Effector memory CD8-positive, alpha-beta T cell (primary cell): ENCODE data around the gene CRB3.
A peak's percentile ranks its signal among the peaks of the same experiment; 100 is the strongest.

Experiments used
- ATAC-seq: fragments of 150-1000 bp; cut with Tn5 transposase; replicated peaks from 2 replicates; pipeline ENCODE4 v1.10.0; 2021; ENCODE audit warnings: mild to moderate bottlenecking, moderate library complexity
- DNase-seq, 3 experiments: peaks; one replicate each; pipeline ENCODE4 v3.0.0; 2021
- H3K27ac Mint-ChIP-seq, 2 donors: one replicate each; pipeline ENCODE4 v1.8.0; 2022; ENCODE audit warnings: mild to moderate bottlenecking in 2 of 2, mixed read lengths in 2 of 2, moderate library complexity in 2 of 2
- H3K27me3 Mint-ChIP-seq, 2 donors: one replicate each; pipeline ENCODE4 v1.8.0; 2022; ENCODE audit warnings: mixed read lengths in 2 of 2
- H3K36me3 Mint-ChIP-seq: one replicate; pipeline ENCODE4 v1.8.0; 2022; ENCODE audit warnings: mild to moderate bottlenecking, moderate library complexity, mixed read lengths; ENCODE audit not compliant: insufficient read depth
- H3K4me1 Mint-ChIP-seq, 2 donors: one replicate each; pipeline ENCODE4 v1.8.0; 2022; ENCODE audit warnings: low read depth in 2 of 2, mixed read lengths in 2 of 2
- H3K4me3 Mint-ChIP-seq, 2 donors: one replicate each; pipeline ENCODE4 v1.8.0; 2022; ENCODE audit warnings: mild to moderate bottlenecking in 2 of 2, mixed read lengths in 2 of 2, moderate library complexity in 2 of 2
- H3K9me3 Mint-ChIP-seq, 2 donors: one replicate each; pipeline ENCODE4 v1.8.0; 2022; ENCODE audit warnings: mixed read lengths in 2 of 2

CRB3 gene

DNA sequence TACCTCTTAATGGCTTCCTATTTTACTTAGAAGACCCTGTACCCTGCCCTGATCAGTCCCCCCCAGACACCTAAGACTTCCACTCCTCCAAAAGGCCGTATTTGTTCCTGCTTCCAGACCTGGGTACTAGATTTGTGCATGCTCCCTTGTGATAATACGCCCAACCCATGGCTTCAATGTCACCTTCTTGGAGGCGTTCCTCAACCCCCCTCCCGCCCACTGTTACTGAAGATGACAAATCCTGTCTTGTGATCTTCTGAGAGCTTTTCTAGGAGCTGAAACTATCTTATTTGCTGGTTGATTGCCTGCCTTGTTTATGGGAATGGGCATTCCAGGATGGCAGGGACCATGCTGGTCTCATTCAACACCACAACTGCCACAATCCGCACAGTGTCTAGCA is 13.9 kb upstream of the CRB3 start:
- peaks cover 6% of the 10 kb centered on the region for H3K36me3 Mint-ChIP-seq
- H3K27me3 Mint-ChIP-seq: no peaks in the 10 kb centered on the region
- DNase-seq (no peak), ATAC-seq (no peak)
- no peak overlapping the region for H3K4me3 Mint-ChIP-seq
- H3K9me3 Mint-ChIP-seq: no peaks in the 10 kb centered on the region
- H3K27ac Mint-ChIP-seq: no peak overlapping the region
- H3K4me1 Mint-ChIP-seq: no peaks in the 10 kb centered on the region

DNA sequence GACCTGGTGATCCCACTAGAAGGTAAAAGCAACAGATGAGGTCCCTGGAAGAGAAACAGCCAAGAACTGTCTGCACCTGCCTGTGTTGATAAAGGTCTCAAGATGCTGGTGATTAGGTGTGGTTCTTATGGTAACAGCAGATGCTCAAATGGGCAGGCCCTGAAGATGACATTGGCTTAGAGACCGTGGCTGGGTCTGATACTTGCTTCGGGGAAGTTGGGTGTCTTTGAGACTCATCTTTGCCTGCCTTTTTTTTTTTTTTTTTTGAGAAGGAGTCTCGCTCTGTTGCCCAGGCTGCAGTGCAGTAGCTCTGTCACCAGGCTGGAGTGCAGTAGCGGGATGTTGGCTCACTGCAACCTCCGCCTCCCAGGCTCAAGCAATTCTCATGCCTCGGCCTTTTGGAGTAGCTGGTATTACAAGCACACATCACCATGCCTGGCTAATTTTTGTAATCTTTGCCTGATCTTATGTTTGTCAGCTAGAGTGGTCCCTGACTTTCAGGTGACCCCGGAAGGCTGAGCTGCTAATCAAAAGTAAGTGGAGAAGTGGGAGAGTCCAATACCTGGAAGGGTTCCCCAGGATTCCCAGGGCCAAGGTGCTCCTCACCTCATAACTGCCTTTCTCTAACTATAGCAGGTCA is 12.4 kb upstream of the CRB3 start:
- Mint-ChIP-seq H3K9me3 (no peaks in the 10 kb centered on the region), H3K4me1 (no peaks in the 10 kb centered on the region), H3K36me3 (peaks cover 6% of the 10 kb centered on the region), H3K27me3 (no peaks in the 10 kb centered on the region), H3K4me3 (no peak overlapping the region), H3K27ac (no peak overlapping the region)
- ATAC-seq: no peak
- DNase-seq: no peak

DNA sequence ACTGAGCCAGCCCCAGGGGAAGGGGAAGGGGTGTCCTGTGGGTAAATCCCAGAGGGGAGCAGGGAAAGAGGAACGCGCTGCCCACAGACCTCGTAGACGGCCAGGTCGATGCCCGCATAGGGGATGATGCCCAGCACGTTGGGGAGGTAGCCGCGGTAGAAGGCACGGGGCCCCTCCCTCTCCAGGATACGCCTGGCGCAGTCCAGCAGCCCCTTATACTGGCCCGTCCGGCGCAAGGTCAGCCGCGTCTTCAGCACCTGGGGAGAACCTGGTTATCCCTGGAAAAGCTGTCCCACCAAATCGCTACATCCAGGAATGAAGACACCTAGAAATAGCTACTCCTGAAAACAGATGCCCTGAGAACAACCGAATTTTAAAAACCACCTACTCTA is 11.9 kb upstream of the CRB3 start:
- no peak for DNase-seq
- Mint-ChIP-seq H3K4me1 (no peaks in the 10 kb centered on the region), H3K27me3 (no peaks in the 10 kb centered on the region), H3K27ac (no peak overlapping the region), H3K4me3 (no peak overlapping the region), H3K36me3 (peaks cover 6% of the 10 kb centered on the region), H3K9me3 (no peaks in the 10 kb centered on the region)
- ATAC-seq: no peak

DNA sequence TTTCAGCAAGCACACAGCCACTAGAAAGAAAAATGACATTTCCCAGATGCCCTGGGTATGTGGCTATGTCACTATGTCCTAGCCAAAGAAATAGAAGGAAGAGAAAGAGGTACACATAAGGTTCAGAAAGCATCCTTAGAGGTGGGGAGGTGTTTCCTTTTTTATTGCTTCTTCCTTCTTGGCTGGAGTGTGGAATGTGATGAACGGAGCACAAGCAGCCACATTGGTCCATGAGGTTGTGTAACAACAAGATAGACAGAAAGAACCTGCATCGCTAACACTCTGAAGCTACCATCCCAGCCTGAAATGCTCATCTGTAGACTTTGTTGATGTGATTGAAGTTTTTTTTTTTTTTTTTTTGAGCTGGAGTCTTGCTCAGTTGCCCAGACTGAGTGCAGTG is 11.2 kb upstream of the CRB3 start:
- H3K27ac Mint-ChIP-seq: no peak overlapping the region

DNA sequence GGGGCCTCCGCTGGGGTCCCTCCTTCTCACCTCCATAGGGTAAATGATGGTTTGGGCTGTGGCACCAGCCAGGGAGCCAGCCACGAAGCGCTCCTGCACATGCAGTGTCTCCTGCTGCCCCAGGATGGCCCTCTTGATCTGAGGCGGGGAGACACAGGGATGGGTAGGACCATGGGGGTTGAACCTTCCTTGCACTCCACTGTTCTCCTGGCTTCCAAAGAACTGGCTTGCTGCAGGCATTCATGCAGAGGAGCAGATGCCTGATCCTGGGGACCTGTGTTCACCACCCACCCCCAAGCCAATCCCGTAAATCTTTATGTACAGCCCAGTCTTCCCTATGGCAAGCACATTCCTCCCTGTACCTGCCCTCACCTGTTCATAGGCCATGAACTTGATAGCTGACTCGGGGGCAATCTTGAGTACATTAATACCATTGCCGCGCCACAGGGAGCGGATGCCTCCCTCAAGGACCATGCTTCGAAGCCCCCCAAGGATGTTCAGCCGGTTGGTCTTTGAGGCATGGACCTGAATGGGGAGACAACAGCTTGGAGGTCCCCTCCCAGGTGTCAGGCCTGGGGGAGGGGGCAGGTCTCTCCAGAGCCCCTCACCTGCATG is 10.0 kb upstream of the CRB3 start:
- ATAC-seq (no peak), DNase-seq (no peak)
- Mint-ChIP-seq H3K9me3 (no peaks in the 10 kb centered on the region), H3K27me3 (no peaks in the 10 kb centered on the region), H3K4me1 (peaks cover 6% of the 10 kb centered on the region in 2 donors), H3K36me3 (peaks cover 10% of the 10 kb centered on the region), H3K4me3 (no peak overlapping the region), H3K27ac (no peak overlapping the region)

More for the DNA sequence above, 11.2 kb upstream of the CRB3 start:
- Mint-ChIP-seq H3K36me3 (peaks cover 6% of the 10 kb centered on the region), H3K4me3 (no peak overlapping the region), H3K27me3 (no peaks in the 10 kb centered on the region), H3K4me1 (no peaks in the 10 kb centered on the region), H3K9me3 (no peaks in the 10 kb centered on the region)
- DNase-seq (no peak), ATAC-seq (no peak)

DNA sequence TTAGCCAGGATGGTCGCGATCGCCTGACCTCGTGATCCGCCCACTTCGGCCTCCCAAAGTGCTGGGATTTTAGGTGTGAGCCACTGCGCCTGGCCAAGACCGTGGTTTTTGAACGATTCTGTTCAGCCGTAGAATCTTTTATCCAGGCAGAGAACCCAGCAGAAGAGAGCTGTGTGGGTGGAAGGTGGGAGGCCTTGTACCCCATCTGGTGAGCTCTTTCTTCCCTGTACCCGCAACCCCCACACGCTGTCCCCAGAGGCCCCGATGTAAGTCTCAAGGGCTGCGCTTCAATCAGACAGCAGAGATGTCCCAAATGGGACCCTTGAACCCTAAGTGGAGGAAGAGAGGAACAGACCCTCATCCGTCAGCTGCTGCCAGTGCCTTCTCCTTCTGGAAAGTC is 8.1 kb upstream of the CRB3 start:
- H3K27ac Mint-ChIP-seq: no peak overlapping the region
- H3K9me3 Mint-ChIP-seq: no peaks in the 10 kb centered on the region
- no peaks in the 10 kb centered on the region for H3K27me3 Mint-ChIP-seq
- peaks cover 11 to 13% of the 10 kb centered on the region in 2 donors for H3K4me1 Mint-ChIP-seq
- ATAC-seq: no peak
- no peak for DNase-seq
- no peak overlapping the region for H3K4me3 Mint-ChIP-seq
- H3K36me3 Mint-ChIP-seq: peaks cover 21% of the 10 kb centered on the region

DNA sequence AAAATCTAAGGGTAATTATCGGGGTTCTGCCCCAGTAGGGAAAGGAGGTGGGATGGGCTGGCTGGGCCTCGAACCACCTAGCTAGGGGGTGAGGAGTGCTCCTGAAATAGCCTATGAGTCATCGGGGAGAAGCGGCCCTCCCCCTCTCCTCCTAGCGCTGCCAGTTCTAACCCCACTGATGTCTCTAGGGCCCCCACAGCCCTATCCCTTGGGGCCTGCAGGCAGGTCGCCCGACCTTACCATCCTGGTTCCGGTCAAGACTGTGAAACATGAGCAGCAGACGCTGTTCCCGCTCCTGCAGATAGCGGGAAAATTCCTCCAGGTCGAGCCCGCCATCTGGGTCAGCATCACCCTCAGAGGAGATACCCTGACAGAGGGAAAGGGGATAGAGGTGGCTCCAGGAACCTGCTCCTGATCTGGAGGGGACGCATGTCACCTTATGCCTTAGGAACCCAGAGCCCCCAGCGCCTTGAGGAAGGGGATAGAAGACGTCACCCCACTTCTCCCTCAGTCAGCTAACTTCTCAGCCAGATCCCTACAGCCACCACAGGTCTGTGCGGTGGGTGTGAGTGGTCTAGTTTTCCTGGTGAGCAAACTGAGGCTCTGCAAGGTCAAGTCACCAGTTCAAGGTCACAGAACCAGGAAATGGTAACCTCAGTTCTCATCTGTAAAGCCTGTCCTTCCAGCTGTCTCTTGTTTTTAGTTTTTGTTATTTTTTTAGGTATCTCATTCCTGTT is 5.9 kb upstream of the CRB3 start:
- no peaks in the 10 kb centered on the region for H3K9me3 Mint-ChIP-seq
- DNase-seq (no peak), ATAC-seq (no peak)
- peak overlapping the region; percentile 88 to 93 for H3K4me3 Mint-ChIP-seq
- peaks cover 23% of the 10 kb centered on the region for H3K36me3 Mint-ChIP-seq
- H3K27me3 Mint-ChIP-seq: no peaks in the 10 kb centered on the region
- H3K4me1 Mint-ChIP-seq: peaks cover 11 to 13% of the 10 kb centered on the region in 2 donors
- H3K27ac Mint-ChIP-seq: peak overlapping the region in 1 of 2 donors; percentile 89

DNA sequence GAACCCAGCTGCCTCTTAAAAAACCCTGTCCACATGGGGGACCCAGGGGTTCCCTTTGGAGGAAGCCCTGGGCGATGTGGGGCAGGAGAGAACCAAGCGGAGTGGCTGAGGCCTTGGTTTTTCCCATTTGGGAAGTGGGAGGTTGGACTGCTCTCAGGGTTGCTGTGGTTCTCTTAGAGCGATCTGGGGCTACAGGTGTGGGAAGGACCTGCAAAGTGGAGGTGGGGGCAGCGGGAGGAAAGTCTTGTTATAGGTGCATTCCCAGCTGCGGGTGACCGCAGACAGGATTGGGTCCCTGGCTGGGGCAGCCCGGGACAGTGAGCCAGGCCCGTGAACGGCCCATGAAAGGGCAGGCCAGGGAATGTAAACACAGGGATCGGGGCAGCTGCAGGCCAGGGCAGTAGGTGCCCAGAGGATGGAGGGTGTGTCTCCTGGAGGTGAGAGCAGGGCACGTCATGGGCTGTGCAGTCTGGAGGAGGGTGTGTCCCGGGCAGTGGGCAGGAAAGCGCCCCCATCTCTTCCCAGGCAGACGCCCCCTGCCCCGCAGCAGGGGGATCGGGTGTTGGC is 5.3 kb upstream of the CRB3 start:
- Mint-ChIP-seq H3K27me3 (no peaks in the 10 kb centered on the region), H3K36me3 (peaks cover 20% of the 10 kb centered on the region), H3K4me3 (peak overlapping the region; percentile 88 to 93), H3K9me3 (no peaks in the 10 kb centered on the region), H3K27ac (peak overlapping the region in 1 of 2 donors; percentile 89), H3K4me1 (peaks cover 11 to 14% of the 10 kb centered on the region in 2 donors)
- DNase-seq (no peak), ATAC-seq (no peak)

DNA sequence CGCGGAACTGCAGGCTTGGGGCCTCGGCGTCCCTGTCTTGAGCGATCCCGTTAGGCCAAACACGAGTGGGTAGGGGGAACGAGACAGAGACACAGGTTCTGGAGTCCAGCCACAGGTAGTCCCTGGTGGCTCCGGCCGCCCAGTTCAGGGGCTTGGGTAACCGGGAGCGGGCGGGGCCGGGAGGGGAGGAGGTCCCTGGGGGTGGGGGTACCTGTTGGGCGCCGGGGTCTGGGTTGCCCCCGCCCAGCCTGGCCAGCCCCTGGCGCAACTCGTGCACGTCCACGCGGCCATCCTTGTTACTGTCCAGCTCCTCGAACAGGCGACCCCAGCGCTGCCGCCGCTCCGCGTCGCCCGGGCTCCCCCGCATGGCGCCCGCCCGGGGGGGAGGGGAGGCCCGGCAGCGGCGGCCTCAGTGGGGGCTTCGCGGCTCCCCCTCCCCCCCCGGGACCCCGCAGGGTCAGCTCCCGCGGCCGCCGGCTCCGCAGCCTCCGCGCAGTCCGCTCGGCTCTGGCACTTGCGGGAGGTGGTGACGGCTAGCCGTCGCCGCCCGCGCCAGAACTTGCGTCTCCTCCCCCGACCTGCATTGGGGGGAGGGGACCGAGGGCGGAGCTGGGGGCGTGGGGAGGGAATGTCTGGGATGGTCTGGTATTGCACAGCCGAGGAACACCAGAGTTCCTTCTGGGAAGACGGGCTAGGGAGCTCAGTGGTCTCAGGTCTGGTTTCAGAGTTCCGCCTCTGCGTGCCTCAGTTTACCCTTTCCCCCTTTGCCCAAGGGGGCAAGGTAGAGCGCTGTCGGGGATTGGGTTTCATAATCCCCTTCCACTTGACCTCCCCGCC is 4.6 kb upstream of the CRB3 start, which contains the start of gene SLC25A23:
TSS of gene SLC25A23 (minus strand) at position 531 of the 837 bp plus-strand sequence. CDS start at position 367, 164 bp downstream.
- ATAC-seq: peak; percentile 14

DNA sequence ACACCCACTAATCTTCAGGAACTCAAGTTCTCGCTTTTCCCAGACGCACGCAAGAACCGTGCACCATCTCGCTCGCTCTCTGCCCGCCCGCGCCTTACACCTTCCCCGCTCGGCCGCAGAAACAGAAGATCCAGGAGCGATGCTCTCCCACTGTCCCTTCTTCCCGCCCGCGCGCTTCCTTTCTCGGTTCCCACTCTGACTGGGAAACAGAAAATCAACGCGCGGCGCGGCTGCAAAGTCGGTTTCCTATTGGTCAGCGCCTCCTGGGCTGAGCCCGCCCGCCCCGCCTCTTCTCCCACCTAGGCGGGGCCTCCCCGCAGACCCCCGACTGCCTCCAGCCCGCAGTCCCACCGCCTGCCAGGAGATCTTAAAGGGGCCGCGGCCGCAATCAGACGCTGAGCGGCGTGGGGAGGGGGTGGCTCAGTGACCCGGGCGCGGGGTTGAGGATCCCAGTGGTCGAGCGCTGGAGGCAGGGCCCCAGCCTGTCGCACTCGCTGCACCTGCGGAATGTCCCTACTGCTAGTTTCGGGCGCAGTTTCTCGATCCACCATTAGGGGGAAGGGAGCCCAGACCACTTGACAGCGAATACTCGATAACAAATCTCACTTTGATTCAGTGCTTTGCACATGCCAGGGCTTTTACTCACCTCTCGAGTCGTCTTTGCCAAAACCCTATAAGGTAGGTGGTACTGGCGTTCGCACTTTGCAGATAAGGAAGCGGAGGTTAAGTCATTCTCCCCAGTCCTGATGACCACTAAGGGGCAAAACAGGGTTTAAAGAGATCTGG is 3.8 kb upstream of the CRB3 start:
- DNase-seq (peak; percentile 94 to 97 (median 96)), ATAC-seq (peak; percentile 83)
- peaks cover 11 to 23% of the 10 kb centered on the region in 2 donors for H3K4me1 Mint-ChIP-seq
- peaks cover 20% of the 10 kb centered on the region for H3K36me3 Mint-ChIP-seq
- H3K4me3 Mint-ChIP-seq: peak overlapping the region; percentile 88 to 94
- peak overlapping the region; percentile 73 to 92 for H3K27ac Mint-ChIP-seq
- H3K9me3 Mint-ChIP-seq: no peaks in the 10 kb centered on the region
- H3K27me3 Mint-ChIP-seq: peaks cover 0 to 7% of the 10 kb centered on the region in 2 donors

More for the DNA sequence above, 4.6 kb upstream of the CRB3 start, which contains the start of gene SLC25A23:
- Mint-ChIP-seq H3K4me1 (peaks cover 11 to 18% of the 10 kb centered on the region in 2 donors), H3K4me3 (peak within 1 kb of the TSS; percentile 88 to 94), H3K27me3 (no peaks in the 10 kb centered on the region), H3K36me3 (peaks cover 20% of the 10 kb centered on the region), H3K9me3 (no peaks in the 10 kb centered on the region), H3K27ac (peak within 1 kb of the TSS; percentile 73 to 92)
- peak; percentile 29 to 42 (median 37) for DNase-seq

DNA sequence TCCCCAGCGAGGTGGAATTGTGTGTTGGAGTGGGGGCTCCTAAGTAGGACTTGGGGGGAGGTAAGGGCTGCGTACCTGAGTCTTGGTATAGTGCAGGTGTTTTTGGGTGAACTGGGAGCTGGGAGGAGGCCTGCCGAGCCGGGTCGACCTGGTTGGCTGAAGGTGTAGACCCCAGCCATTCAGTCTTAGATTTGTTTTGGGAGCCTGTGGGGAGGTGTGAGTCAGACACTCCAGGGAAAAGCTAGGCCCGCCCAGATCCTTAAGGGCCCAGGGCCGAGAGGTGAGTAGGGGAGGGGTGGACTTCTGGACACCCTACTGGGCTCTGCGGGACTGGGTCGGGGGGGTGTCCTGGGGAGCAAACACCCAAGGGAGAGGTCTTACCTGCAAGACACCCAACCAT is 935 bp downstream of the CRB3 start:
- H3K9me3 Mint-ChIP-seq: no peaks in the 10 kb centered on the region
- DNase-seq: no peak
- H3K36me3 Mint-ChIP-seq: peaks cover 45% of the 10 kb centered on the region
- no peak for ATAC-seq
- H3K27ac Mint-ChIP-seq: peak overlapping the region; percentile 38 to 46
- H3K4me3 Mint-ChIP-seq: no peak overlapping the region
- peaks cover 0 to 7% of the 10 kb centered on the region in 2 donors for H3K27me3 Mint-ChIP-seq
- H3K4me1 Mint-ChIP-seq: peaks cover 6 to 14% of the 10 kb centered on the region in 2 donors

DNA sequence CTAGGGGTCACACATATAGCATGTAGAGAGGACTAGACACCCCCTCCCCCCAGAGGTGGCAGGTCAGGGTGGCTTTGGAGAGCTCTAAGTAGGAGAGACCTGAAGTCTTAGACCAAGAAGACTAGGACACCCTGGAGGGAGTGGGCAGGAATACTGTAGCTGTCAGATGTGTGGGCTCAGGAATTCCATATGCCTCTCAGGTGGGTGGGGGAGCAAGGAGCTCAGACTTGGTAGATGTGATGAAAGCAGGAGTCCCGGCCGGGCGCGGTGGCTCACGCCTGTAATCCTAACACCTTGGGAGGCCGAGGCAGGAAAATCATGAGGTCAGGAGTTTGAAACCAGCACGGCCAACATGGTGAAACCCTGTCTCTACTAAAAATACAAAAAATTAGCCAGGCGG is 1.6 kb downstream of the CRB3 start:
- Mint-ChIP-seq H3K4me1 (peaks cover 4 to 10% of the 10 kb centered on the region in 2 donors), H3K4me3 (no peak overlapping the region), H3K9me3 (no peaks in the 10 kb centered on the region), H3K36me3 (peaks cover 45% of the 10 kb centered on the region), H3K27ac (peak overlapping the region in 1 of 2 donors; percentile 46), H3K27me3 (peaks cover 0 to 7% of the 10 kb centered on the region in 2 donors)
- ATAC-seq (no peak), DNase-seq (no peak)
